SK-N-MC (cell line): ENCODE measurements around the gene SPINK5.

ENCODE experiments used
- EZH2 ChIP-seq: fragments of 200-600 bp; sonication (generic); IDR thresholded peaks from one replicate; pipeline ENCODE4 v1.6.1; 2017; ENCODE audit warnings: antibody characterized with exemption
- FOXP2 ChIP-seq: optimal IDR thresholded peaks from 2 replicates; pipeline ENCODE3; 2011; ENCODE audit warnings: mild to moderate bottlenecking, moderate library complexity; ENCODE audit not compliant: insufficient read depth; ENCODE audit errors: extremely low read length, control extremely low read depth
- POLR2AphosphoS5 ChIP-seq: IDR thresholded peaks from 2 replicates; pipeline ENCODE4 v1.6.1; 2012; ENCODE audit warnings: mild to moderate bottlenecking, low read depth, low read length, borderline replicate concordance

DNA sequence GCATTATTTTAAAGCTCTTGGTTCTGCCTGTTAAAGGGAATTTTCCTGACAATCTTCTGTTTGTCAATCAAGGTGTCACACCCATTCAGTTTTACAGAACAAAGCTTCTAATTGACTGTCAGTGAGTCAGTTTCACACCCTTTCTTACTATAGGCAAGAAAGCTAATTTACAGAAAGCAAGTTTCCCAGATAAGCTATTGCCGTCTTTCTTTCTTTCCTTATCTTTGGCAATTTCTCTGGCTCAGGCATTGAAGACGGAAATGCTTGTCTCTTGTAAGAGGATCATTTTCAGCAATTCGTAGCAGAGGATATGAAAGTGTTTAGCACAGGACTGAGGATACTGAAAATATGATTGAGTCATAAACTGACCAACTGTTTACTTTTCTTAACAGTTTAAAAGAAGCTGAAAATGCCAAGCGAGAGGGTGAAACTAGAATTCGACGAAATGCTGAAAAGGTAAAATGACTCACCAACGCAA is 27.0 kb downstream of the SPINK5 start:
- TF ChIP-seq EZH2: no peak
- no peak for TF ChIP-seq FOXP2
- TF ChIP-seq POLR2AphosphoS5: no peak
